ENCODE results near the gene MAPK12. TPM values are rescaled to one million over a fixed set of nuclear protein-coding genes. Genes with fewer than 3 reads are reported as not detected.
A peak's percentile ranks its signal among the peaks of the same experiment; 100 is the strongest.

MAPK12 gene
- total RNA-seq, 1 donor from 2014 or later, result 46.6 TPM

DNA sequence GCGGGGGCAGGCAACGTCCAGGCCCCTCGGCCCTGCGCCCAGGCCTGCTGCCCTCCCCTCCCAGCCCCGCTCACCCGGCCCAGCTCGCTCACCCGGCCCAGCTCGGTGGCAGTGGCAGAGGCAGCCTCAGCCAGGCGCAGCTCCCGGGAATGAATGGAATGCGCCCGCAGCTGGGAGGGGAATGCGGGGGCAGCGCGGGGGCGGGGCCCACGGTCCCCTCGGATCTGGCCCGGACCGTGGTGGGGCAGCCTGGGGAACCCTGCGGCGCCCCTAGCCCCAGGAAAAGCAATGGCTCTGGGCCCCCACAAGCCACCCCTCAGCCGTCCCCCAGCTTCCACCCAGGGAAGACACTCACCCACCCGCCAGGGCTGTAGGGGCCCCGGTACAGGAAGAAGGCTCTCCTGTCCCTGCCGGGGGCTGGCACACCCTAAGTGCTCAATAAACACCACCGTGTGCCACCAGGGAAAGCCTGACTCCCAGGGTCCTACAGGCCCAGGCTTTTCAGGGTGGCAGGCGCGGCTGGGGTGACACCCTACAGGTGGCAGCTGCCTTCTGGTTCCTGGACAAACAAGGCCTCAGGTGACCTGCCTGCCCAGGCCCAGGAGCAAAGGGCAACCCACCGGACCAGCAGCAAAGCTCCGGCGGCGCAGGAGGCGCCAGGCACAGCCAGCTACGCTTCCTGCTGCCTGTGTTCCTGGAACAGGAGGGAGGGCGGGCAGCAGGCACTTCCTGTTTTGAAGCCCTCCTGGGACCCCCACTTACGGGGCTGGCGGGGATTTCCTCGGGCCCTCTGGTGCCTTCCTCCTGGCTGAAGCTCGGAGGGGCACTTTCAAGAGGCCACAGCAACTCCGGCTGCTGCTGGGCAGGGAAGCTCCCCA is 32.2 kb upstream of the MAPK12 start:
- Mint-ChIP-seq H3K27me3 (ENCODE audit: low read depth) (no peaks in the 10 kb centered on the region), H3K9me3 (ENCODE audit: low read depth) (no peaks in the 10 kb centered on the region), H3K4me3 (ENCODE audit: unreplicated experiment) (peak overlapping the region; percentile 25), H3K4me1 (ENCODE audit: low read depth) (peaks cover 59% of the 10 kb centered on the region), H3K36me3 (ENCODE audit: low read depth) (peaks cover 2% of the 10 kb centered on the region), H3K27ac (ENCODE audit: unreplicated experiment) (peak overlapping the region; percentile 85)
- TF ChIP-seq, protein P1, sequence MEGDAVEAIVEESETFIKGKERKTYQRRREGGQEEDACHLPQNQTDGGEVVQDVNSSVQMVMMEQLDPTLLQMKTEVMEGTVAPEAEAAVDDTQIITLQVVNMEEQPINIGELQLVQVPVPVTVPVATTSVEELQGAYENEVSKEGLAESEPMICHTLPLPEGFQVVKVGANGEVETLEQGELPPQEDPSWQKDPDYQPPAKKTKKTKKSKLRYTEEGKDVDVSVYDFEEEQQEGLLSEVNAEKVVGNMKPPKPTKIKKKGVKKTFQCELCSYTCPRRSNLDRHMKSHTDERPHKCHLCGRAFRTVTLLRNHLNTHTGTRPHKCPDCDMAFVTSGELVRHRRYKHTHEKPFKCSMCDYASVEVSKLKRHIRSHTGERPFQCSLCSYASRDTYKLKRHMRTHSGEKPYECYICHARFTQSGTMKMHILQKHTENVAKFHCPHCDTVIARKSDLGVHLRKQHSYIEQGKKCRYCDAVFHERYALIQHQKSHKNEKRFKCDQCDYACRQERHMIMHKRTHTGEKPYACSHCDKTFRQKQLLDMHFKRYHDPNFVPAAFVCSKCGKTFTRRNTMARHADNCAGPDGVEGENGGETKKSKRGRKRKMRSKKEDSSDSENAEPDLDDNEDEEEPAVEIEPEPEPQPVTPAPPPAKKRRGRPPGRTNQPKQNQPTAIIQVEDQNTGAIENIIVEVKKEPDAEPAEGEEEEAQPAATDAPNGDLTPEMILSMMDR (IDR thresholded peaks at IDR 0.05), result peak; percentile 35
- DNase-seq (ENCODE audit: low spot score), result no peak

DNA sequence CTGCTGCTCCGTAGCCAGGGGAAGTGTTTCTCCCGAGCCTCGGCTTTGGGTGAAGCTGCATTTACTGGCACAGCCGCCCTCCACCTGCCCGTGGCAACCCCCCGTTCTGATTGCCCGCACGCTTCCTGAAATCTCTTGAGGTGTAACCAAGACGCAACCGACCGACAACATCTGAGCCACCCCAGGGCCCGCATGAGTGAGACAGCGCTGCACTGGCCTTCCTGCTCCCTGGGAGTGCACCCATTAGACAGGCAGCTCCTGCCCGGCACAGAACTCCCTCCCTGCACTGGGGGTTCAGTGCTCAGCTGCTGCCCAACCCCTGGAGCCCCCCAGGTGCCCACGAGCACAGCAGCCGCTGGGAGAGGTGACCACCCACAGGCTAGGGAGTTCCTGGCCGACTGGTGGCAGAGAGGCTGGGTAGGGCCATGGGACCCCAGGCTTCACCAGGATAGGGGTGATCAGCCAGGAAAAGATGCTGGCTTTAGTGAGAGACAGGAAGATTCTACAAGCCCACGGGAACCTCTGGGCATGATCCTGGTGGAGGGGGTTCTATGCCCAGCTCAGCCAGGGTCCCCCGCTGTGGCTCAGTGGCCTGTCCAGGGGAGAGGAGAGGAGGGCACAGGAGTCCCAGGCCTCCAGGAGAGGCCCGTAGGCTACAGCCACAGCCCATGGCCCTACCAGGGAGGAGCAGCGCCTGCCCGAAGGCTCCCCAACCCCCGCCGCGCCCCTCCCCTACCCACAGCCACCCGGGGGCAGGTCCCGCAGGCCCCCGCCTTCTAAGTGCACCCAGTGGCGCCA is 31.4 kb upstream of the MAPK12 start:
- DNase-seq (ENCODE audit: low spot score), result no peak
- TF ChIP-seq, protein P1 (IDR thresholded peaks at IDR 0.05), result no peak
- Mint-ChIP-seq H3K9me3 (ENCODE audit: low read depth) (no peaks in the 10 kb centered on the region), H3K36me3 (ENCODE audit: low read depth) (peaks cover 2% of the 10 kb centered on the region), H3K27me3 (ENCODE audit: low read depth) (no peaks in the 10 kb centered on the region), H3K4me3 (ENCODE audit: unreplicated experiment) (peak overlapping the region; percentile 64), H3K27ac (ENCODE audit: unreplicated experiment) (peak overlapping the region; percentile 87), H3K4me1 (ENCODE audit: low read depth) (peaks cover 51% of the 10 kb centered on the region)

DNA sequence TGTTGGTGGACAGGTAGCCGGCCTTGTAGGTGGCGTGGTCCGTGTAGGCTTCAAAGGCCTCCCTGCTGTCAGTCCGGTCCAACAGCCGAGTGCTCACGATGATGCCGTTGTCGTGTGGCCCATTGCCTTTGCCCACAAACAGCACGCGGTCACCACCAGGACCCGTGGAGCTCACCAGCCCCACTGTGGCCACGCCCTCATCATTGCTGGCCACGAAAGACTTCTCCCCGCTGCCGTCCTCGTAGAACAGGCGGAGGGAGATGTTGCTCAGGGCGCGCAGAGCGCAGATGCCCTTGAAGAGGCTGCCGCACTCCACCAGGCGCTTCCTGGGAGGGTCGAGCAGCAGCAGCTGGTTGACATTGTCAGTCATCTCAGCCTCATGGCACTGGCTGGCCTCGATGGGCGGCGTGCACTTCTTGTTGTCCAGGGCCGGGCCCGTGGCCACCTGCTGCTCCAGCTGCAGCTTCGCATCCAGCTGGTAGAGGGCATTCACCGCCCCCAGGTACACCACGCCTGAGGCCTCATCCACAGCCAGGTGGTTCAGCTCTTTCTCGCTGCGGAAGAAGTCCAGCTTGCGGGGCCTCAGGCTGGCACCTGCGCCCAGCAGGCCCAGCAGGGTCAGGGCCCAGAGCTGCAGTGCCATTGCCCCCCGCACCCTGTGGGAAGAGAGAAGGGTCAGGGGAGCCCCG is 28.6 kb upstream of the MAPK12 start:
- Mint-ChIP-seq H3K27me3 (ENCODE audit: low read depth) (no peaks in the 10 kb centered on the region), H3K4me1 (ENCODE audit: low read depth) (peaks cover 28% of the 10 kb centered on the region)
- TF ChIP-seq, protein P1 (IDR thresholded peaks at IDR 0.05), result no peak

DNA sequence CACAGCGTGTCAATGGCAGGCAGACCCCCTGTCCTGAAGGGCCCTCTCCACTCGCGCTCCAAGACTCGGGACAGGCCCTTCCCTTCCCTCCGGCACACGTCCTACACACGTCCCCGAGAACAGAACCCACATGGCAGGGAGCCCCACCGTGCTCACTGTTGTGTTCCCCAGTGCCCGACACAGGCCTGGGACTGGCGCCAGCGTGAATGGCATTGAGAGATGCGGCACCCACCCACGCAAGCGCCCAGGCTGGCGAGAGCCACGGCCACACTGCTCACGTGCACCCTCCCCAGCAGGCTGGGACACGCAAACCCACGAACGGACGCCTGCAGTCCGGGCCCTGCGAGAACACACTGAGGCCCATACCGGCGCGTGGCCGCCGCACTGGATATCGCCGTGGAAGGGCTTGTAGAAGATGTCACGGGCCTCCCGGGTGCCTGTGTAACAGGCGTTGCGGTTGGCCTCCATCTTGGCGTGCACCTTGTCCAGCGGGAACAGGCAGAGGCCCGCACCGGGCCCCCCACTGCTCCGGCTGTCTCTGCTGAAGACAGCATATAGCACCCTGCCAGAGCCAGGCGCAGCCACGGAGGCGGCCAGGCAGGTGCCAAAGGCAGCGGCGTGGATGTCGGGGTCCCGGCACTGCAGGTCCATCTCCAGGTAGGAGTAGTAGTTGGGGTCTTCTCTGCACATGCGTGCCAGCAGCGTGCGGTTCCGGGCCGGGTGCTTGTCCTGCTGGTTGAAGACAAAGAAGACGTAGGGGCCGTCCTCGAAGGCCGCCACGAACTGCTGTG is 27.9 kb upstream of the MAPK12 start:
- no peak overlapping the region for H3K4me3 Mint-ChIP-seq (ENCODE audit: unreplicated experiment)
- no peaks in the 10 kb centered on the region for H3K9me3 Mint-ChIP-seq (ENCODE audit: low read depth)
- no peaks in the 10 kb centered on the region for H3K27me3 Mint-ChIP-seq (ENCODE audit: low read depth)
- peaks cover 21% of the 10 kb centered on the region for H3K4me1 Mint-ChIP-seq (ENCODE audit: low read depth)
- TF ChIP-seq, protein P1 (IDR thresholded peaks at IDR 0.05), result no peak
- peaks cover 7% of the 10 kb centered on the region for H3K36me3 Mint-ChIP-seq (ENCODE audit: low read depth)
- DNase-seq (ENCODE audit: low spot score), result no peak
- no peak overlapping the region for H3K27ac Mint-ChIP-seq (ENCODE audit: unreplicated experiment)

More for the DNA sequence above, 28.6 kb upstream of the MAPK12 start:
- no peak for DNase-seq (ENCODE audit: low spot score)
- Mint-ChIP-seq H3K4me3 (ENCODE audit: unreplicated experiment) (no peak overlapping the region), H3K36me3 (ENCODE audit: low read depth) (peaks cover 4% of the 10 kb centered on the region), H3K27ac (ENCODE audit: unreplicated experiment) (no peak overlapping the region), H3K9me3 (ENCODE audit: low read depth) (no peaks in the 10 kb centered on the region)

Measured in chondrocyte (in vitro differentiated cells).